HG02588 (cell line): Measurements from ENCODE around the gene TTLL9.

Experiments used
- ATAC-seq: cut with Tn5 transposase; IDR thresholded peaks from one replicate; pipeline ENCODE4 v1.9.1; 2021; ENCODE audit warnings: mild to moderate bottlenecking, moderate library complexity; ENCODE audit not compliant: unreplicated experiment

TTLL9 gene

GRCh38 chr20:31857861-31858759 is 12.3 kb upstream of the TTLL9 start:
- ATAC-seq, result no peak

GRCh38 chr20:31858760-31859083 is 11.7 kb upstream of the TTLL9 start:
- ATAC-seq, result no peak

- no peak for ATAC-seq
Observed at GRCh38 chr20:31859266-31859997, 11.0 kb upstream of the TTLL9 start.

GRCh38 chr20:31859998-31860380 is 10.4 kb upstream of the TTLL9 start:
- ATAC-seq, result no peak

- no peak for ATAC-seq
Observed at GRCh38 chr20:31860390-31861134, 9.9 kb upstream of the TTLL9 start.

GRCh38 chr20:31861135-31861384 is 9.4 kb upstream of the TTLL9 start:
- ATAC-seq, result no peak

- ATAC-seq, result no peak
Observed at GRCh38 chr20:31861385-31862156, 8.9 kb upstream of the TTLL9 start.

DNA sequence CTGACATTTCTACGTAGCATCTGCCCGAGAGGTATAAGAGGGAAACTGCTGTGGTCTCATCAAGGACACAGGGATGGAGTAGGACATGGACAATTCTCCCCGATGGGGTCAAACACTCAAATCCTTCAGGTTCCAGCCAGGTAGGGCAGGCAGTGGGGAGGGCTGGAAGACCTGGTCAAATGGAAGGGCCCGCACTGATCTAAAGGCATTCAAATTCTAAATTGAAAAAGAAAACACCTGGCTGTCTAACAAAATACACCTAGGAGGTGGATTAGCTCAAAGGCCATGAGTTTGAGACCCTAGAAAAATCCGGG is 8.3 kb upstream of the TTLL9 start:
- ATAC-seq, result no peak

DNA sequence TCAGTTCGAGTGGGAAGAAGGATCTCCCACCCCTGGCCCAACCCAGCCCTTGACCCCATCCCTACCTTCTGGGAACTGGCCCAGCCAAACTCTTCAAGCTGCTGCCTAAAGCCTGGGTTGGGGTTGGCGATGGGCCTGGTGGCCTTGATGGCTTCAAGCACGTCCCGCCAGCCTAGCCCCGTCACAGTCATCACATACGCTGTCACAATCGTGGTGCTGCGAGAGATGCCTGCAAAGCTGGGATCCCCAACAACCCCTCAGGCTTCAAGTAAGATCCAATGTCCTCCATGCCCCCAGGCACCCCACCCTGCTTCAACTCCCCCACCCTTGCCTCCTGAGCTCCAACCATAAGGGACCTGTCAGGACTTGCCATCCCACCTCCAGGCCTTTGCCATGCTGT is 7.9 kb upstream of the TTLL9 start:
- ATAC-seq, result no peak

GRCh38 chr20:31863296-31864085 is 6.9 kb upstream of the TTLL9 start:
- no peak for ATAC-seq

DNA sequence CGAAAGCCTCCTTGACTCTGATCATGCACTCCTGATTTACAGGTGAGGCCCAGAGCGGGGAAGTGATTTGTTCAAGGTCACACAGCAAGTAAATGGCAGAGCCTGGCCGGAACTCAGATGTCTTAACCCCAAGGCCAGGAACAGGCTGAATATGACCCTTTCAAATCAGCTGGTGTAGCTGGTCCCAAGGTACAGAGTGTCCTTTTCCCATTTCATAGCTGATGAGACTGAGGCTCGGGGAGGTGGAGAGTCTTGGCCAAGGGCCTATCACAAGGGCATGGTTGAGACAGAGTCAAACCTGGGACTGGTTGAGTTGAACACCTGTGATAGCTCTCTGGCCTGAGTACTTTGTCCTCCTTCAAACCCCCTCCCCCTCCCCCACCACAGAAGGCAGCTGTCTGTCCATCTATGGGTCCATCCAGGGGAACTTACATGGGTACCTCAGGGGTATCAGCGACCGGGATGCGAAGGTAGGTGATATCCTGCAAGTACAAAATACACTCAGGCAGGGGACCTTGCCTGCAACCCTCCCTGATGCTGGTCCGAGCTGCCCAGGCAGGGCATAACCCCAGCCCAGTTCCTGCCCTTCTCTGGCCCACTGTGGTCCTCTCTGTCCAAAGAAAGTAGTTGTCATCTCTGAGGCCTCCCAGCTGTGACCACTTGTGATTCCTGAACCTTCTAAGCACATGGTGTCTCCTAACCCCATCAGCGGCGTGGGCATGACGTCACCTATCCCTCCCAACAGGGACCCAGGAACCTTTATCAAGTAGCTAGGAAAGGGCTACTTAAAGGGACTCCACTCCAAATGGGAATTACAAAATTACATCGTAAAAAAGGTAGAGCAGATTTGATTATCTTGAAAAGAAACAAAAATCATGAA is 5.7 kb upstream of the TTLL9 start:
- no peak for ATAC-seq

DNA sequence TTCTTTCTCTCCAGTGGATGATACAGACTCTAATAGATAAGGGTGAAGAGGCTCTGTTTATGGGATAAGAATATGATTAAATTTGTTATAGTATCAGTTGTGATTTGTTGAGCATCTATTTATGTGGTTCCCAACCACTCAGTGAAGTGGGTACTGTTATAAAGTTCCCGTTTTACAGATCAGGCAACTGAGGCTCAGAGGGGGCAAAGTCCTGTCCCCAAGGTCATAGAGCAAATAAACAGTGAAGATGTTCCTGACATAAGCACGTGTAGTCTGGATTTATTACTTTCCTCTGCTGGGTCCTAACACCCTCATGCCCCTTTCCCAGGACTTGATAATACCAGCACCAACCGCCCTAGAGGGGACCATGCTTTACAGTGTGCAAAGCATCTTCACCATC is 4.2 kb upstream of the TTLL9 start:
- ATAC-seq, result no peak

GRCh38 chr20:31868853-31869672 is 1.4 kb upstream of the TTLL9 start:
- no peak for ATAC-seq

- no peak for ATAC-seq
Observed at GRCh38 chr20:31869673-31869941, 827 bp upstream of the TTLL9 start.

DNA sequence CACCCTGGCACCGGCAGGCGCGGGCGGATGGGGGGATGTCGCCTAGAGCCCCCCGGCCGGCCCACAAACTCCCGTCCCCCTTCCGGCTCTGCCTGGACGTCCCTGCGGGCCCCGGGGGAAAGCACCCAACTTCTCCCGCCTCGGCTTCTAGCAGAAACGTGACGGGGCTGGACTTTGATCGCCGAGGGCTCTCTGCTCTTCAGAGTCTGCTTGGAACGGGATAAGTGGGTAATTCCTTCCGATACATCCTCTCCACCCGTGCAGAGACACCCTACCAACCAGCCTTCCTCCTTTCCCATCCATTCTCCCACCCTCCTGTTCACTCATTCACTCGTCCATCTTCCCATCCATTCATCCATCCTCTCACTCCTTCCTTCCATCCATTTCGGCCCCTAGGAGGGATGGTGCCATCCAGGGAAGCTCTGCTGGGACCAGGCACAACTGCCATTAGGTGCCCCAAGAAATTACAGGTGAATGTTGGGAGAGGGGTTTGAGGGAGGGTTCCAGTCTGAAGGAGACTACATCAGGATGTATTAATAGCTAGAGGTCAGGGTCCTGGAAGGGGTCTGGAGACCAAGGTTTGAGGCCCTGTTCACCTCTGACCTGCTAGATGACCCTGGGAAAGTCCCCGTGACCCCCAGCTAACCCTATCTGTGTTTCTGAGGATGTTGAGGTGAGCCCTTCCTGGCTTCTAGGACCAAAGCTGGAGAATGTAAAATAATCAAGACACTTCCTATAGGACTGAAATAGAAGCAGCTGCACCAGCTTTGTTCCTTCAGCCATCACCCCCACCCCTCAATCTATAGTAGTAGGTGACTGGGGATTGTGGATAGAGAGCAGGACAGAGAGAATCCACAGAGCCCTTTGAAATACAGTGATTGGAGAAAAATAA is 538 bp downstream of the TTLL9 start:
- ATAC-seq, result no peak

- no peak for ATAC-seq
Observed at GRCh38 chr20:31871618-31871954, 1.2 kb downstream of the TTLL9 start.

DNA sequence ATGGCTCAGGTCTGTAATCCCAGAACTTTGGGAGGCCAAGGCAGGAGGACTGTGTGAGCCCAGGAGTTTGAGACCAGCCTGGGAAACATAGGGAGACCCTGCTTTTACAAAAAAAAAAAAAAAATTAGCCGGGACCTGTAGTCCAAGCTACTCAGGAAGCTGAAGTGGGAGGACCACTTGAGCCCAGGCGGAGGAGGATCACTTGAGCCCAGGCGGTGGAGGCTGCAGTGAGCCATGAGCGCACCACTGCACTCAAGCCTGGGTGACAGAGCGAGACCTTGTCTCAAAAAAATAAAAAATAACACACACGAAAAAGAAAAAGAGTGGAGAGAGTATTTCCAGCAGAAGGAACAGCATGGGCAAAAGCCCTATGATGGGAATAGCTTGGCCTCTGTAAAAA is 2.0 kb downstream of the TTLL9 start:
- no peak for ATAC-seq

GRCh38 chr20:31875671-31876070 is 5.2 kb downstream of the TTLL9 start:
- no peak for ATAC-seq
